AG04450 (cell line): ENCODE measurements around the gene ODAD2. TPM values are rescaled to one million over a fixed set of nuclear protein-coding genes. Genes with fewer than 3 reads are reported as not detected.

Experiments
- CTCF ChIA-PET: fragments of 300-600, 350-600 bp; formaldehyde crosslinking; extraction: SDS; loops from one replicate; lab custom pipeline; 2022; ENCODE audit warnings: antibody characterized with exemption, inconsistent platforms; lab: Charles Lee
- POLR2A ChIA-PET: fragments of 350-600 bp; formaldehyde crosslinking; extraction: SDS; loops from one replicate; lab custom pipeline; 2021; ENCODE audit warnings: antibody characterized with exemption, inconsistent platforms; lab: Yijun Ruan, JAX
- DNase-seq: peaks from one replicate; pipeline ENCODE4 v3.0.0-alpha.2; 2011; ENCODE audit warnings: low read depth, low spot score
- H3K27ac ChIP-seq: one replicate; pipeline ENCODE4 v1.5.1; 2012; ENCODE audit warnings: low read depth, low read length, control low read depth
- H3K27me3 ChIP-seq: one replicate; pipeline ENCODE4 v1.6.0; 2012; ENCODE audit warnings: low read length; ENCODE audit not compliant: control insufficient read depth, insufficient read depth
- H3K4me3 ChIP-seq: 2 replicates; pipeline ENCODE4 v1.5.1; 2011; ENCODE audit warnings: mild to moderate bottlenecking, low read depth, low read length, control low read depth
- H3K9me3 ChIP-seq: 2 replicates; pipeline ENCODE4 v1.5.1; 2012; ENCODE audit warnings: low read length; ENCODE audit not compliant: control insufficient read depth, insufficient read depth
- polyA plus RNA-seq: library from polyadenylated mRNA; depleted of rRNA; stranded (reverse); fragments of >200 nt; gene quantifications from 2 replicates; pipeline ENCODE4 v1.2.3, GENCODE V29; 2011
- TF ChIP-seq, protein P1 (sequence below): IDR thresholded peaks from 2 replicates; pipeline ENCODE4 v1.5.1; 2011; ENCODE audit warnings: low read depth, low read length, control low read depth, inconsistent platforms

ODAD2 gene
- polyA plus RNA-seq, 1 experiment, result 1.3 TPM

DNA sequence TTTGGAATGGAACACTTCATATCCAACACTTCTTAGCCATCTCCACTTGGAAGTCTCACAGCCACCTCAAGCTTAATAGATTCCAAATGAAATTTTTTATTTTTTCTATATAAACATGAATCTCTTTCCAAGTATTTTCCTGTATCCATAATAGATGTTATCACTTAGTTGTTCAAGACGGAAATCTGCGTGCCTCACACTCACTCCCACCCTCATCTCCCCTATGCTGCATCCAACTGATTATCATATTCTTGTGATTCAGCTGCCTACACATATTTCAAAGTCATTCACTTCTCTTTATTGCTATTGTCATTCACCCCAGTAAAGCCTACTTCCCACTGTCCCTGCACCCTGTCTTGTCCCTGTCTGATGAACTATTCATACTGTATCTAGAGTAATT lies 183.0 kb downstream of the ODAD2 start:
- TF ChIP-seq, protein P1, sequence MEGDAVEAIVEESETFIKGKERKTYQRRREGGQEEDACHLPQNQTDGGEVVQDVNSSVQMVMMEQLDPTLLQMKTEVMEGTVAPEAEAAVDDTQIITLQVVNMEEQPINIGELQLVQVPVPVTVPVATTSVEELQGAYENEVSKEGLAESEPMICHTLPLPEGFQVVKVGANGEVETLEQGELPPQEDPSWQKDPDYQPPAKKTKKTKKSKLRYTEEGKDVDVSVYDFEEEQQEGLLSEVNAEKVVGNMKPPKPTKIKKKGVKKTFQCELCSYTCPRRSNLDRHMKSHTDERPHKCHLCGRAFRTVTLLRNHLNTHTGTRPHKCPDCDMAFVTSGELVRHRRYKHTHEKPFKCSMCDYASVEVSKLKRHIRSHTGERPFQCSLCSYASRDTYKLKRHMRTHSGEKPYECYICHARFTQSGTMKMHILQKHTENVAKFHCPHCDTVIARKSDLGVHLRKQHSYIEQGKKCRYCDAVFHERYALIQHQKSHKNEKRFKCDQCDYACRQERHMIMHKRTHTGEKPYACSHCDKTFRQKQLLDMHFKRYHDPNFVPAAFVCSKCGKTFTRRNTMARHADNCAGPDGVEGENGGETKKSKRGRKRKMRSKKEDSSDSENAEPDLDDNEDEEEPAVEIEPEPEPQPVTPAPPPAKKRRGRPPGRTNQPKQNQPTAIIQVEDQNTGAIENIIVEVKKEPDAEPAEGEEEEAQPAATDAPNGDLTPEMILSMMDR, result no peak
- CTCF ChIA-PET, result interaction anchor here (0.6 kb wide), 1 partner anchor 41 kb away, joined by 4 read pairs; no protein-coding TSS in a partner anchor
- Histone ChIP-seq H3K27ac (no peak overlapping the region), H3K9me3 (no peaks in the 10 kb centered on the region), H3K27me3 (no peaks in the 10 kb centered on the region), H3K4me3 (no peak overlapping the region)
- DNase-seq, result no peak
- POLR2A ChIA-PET, result no interaction called here

DNA sequence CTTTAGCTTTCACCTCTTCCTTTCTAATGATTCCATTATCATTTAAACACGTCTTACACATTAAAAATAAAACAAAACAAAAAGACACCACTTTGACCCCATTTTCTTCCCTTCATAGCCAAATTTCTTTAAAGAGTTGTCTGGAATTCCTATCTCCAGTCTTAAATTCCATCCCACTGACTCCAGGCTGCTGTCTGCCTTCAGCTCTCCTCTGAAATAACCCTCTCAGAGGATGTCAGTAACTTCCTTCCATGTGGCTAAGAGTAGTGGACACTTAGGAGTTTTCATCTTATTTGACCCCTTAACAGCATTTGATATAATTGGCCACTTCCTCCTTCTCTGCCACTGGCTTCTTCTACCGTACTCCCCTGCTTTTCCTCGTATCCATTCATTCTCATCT lies 183.6 kb downstream of the ODAD2 start:
- TF ChIP-seq, protein P1, result no peak
- H3K27ac ChIP-seq, result no peak overlapping the region
- H3K9me3 ChIP-seq, result no peaks in the 10 kb centered on the region
- no peaks in the 10 kb centered on the region for H3K27me3 ChIP-seq
- no peak overlapping the region for H3K4me3 ChIP-seq
- ChIA-PET POLR2A (no interaction called here), CTCF (interaction anchor here (0.6 kb wide), 1 partner anchor 41 kb away, joined by 4 read pairs; no protein-coding TSS in a partner anchor)
- DNase-seq, result no peak

DNA sequence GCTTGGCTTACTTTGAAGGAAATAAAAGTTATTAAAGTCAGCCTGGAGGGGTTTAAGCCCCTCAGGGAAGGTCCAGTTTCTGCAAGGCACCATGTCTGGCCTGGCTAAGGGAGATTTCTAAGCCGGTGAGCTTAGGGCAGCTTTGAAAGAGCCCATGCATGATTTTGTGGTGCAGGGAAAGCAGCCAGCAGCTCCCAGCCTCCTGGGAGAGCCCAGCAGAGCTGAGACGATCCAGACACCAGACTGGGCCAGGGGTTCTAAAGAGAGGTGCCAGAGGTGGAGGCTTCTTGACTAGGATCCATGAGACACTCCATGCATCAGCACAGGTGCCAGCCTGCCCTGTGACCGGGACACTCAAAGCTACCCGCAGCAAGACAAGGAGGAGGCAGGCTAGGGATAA lies 193.7 kb downstream of the ODAD2 start:
- H3K27ac ChIP-seq, result no peak overlapping the region
- DNase-seq, result no peak
- no peaks in the 10 kb centered on the region for H3K9me3 ChIP-seq
- no peak overlapping the region for H3K4me3 ChIP-seq
- CTCF ChIA-PET, result no interaction called here
- H3K27me3 ChIP-seq, result peaks cover 11% of the 10 kb centered on the region
- TF ChIP-seq, protein P1, result no peak
- POLR2A ChIA-PET, result no interaction called here

DNA sequence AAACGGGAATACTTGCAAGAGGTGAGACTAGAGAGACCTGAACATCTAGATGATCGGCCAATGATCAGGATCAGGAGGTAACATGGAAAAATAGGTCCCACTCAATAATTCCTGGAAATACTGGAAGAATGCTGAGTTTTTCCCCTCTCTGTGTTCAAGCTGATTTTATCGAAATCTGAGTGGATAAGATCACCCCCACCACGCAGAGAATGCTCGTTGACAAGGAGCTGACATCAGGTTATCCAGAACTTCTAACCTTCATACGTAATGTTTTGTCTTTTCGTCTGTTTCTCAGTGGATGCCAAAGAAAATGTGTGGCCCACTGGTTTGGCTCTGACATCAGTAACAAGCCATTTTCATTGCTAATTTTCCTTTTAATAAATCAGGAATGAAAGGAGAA lies 194.7 kb downstream of the ODAD2 start:
- Histone ChIP-seq H3K9me3 (no peaks in the 10 kb centered on the region), H3K27ac (no peak overlapping the region), H3K4me3 (no peak overlapping the region), H3K27me3 (peaks cover 11% of the 10 kb centered on the region)
- DNase-seq, result no peak
- TF ChIP-seq, protein P1, result no peak
- CTCF ChIA-PET, result no interaction called here
- POLR2A ChIA-PET, result no interaction called here

DNA sequence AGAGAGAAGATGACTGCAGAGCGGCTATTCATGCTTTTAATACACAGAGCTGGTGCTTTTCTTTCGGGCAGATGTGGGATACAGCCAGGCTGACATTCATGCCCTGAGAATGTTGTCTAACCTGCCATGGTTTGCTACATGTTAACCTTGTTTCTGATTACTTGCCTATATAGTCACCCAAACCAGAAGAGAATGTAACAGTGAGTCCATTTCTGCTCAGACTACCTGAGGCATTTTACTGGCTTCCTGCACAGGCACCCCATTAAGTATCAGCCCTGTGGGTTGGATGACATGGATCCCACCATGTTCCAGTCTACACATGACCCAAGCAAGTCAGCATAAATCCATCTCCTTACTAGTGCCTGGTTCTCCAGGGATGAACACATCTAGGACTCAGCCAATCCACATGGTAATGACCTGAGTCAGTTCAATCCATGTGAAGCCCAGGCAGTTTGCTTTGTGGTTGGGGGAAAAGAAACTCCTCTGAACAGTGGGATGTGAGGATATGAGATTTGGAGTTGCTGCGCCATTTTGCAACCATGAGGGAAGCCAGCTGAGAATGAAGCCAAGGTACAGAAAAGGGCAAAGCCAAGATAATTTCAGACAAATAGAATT lies 197.6 kb downstream of the ODAD2 start:
- ChIA-PET POLR2A (no interaction called here), CTCF (no interaction called here)

More for the DNA sequence above, 197.6 kb downstream of the ODAD2 start:
- H3K9me3 ChIP-seq, result no peaks in the 10 kb centered on the region
- TF ChIP-seq, protein P1, result no peak
- H3K27ac ChIP-seq, result no peak overlapping the region
- peaks cover 9% of the 10 kb centered on the region for H3K27me3 ChIP-seq
- no peak for DNase-seq
- H3K4me3 ChIP-seq, result no peak overlapping the region
